MM.1S (cell line): ENCODE results near the gene MRPS2.
"Not testable (repeated sequence)": the region's sequence is repeated elsewhere in the genome, so short reads cannot be mapped to it uniquely, and the experiment has no call there.

Experiments
- CTCF ChIP-seq: fragments of 300-600 bp; sonication (generic); IDR thresholded peaks from 2 replicates; pipeline ENCODE4 v1.5.1; 2016; ENCODE audit warnings: antibody characterized with exemption, low read length, mixed read lengths
- EZH2 ChIP-seq: fragments of 300-600 bp; sonication (generic); optimal IDR thresholded peaks from 2 replicates; pipeline ENCODE3; 2017; ENCODE audit warnings: low read depth, mild to moderate bottlenecking, antibody characterized with exemption, low read length, mixed read lengths
- EZH2phosphoT487 ChIP-seq: fragments of 300-600 bp; sonication (generic); IDR thresholded peaks from 2 replicates; pipeline ENCODE4 v1.6.1; 2018; ENCODE audit warnings: antibody characterized with exemption, low read length

- TF ChIP-seq CTCF, EZH2, EZH2phosphoT487: not testable (repeated sequence)
These were observed 46.5 kb downstream of the MRPS2 start for GRCh38 chr9:135546792-135547617.
